ENCODE results near the gene P4HA2.
"Not testable (repeated sequence)": the region's sequence is repeated elsewhere in the genome, so short reads cannot be mapped to it uniquely, and the experiment has no call there.

P4HA2 gene

GRCh38 chr5:132162945-132163344 is 64.7 kb downstream of the P4HA2 start:
- no peak for DNase-seq (ENCODE audit: insufficient read length, low spot score)
- FAIRE-seq = no peak

DNA sequence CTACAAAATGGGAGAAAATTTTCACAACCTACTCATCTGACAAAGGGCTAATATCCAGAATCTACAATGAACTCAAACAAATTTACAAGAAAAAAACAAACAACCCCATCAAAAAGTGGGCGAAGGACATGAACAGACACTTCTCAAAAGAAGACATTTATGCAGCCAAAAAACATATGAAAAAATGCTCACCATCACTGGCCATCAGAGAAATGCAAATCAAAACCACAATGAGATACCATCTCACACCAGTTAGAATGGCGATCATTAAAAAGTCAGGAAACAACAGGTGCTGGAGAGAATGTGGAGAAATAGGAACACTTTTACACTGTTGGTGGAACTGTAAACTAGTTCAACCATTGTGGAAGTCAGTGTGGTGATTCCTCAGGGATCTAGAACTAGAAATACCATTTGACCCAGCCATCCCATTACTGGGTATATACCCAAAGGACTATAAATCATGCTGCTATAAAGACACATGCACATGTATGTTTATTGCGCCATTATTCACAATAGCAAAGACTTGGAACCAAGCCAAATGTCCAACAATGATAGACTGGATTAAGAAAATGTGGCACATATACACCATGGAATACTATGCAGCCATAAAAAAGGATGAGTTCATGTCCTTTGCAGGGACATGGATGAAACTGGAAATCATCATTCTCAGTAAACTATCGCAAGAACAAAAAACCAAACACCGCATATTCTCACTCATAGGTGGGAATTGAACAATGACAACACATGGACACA is 65.9 kb downstream of the P4HA2 start:
- not testable (repeated sequence) for FAIRE-seq; DNase-seq (ENCODE audit: insufficient read length, low spot score)

- FAIRE-seq = no peak
- no peak for DNase-seq (ENCODE audit: insufficient read length, low spot score)
Measured at GRCh38 chr5:132156413-132156812, 71.2 kb downstream of the P4HA2 start.

GRCh38 chr5:132150565-132150964 is 77.1 kb downstream of the P4HA2 start:
- no peak for DNase-seq (ENCODE audit: insufficient read length, low spot score)
- no peak for FAIRE-seq

- no peak for DNase-seq (ENCODE audit: insufficient read length, low spot score)
- no peak for FAIRE-seq
Measured at GRCh38 chr5:132147663-132148062, 80.0 kb downstream of the P4HA2 start.

GRCh38 chr5:132145326-132145725 is 82.3 kb downstream of the P4HA2 start:
- FAIRE-seq; DNase-seq (ENCODE audit: insufficient read length, low spot score): not testable (repeated sequence)

DNA sequence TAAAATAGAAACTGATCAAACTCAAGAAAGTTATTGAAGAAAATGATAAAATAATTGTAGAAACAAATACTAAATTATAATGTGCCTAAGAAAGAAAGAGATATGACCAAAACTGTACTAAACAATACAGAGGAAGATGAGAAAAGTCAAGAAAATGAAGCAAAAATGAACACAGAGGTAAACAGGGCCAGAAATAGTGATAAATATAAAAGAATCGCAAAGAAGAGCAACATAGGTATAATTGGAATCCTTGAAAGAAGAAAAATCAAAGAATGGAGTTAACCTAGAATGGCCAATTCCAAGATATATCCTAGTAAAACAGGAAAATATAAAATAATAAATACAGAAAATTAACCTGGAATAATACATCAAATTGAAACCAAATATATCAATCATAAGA is 84.5 kb downstream of the P4HA2 start:
- no peak for FAIRE-seq
- DNase-seq (ENCODE audit: insufficient read length, low spot score) = no peak

DNA sequence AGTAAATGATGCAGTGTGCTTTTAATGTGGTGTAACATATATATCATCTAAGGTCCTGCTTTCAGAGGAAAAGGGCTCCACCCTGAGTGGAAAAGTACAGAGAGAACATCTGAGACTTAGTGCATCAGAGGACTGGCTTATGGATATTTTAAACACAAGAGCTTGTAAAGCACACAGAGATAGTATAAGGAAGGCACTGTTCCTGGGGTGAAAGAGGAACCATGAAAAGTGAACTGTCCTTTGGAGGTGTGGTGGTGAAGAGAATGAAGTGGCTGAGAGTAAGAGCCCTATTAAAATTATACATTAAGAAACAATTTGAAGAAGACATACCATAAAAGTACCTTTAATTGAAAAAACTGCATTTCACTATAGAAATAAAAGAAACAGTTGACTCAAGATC is 85.2 kb downstream of the P4HA2 start:
- DNase-seq (ENCODE audit: insufficient read length, low spot score) (no peak), FAIRE-seq (no peak)
